CD4-positive, alpha-beta T cell treated with Interleukin-17A for 1 hour (primary cell): ENCODE results near the gene PHF3.
"Not testable (repeated sequence)": the region's sequence is repeated elsewhere in the genome, so short reads cannot be mapped to it uniquely, and the experiment has no call there.

Experiments used
- DNase-seq: peaks from one replicate; pipeline ENCODE4 v3.0.0-alpha.2; 2020

PHF3 gene

DNA sequence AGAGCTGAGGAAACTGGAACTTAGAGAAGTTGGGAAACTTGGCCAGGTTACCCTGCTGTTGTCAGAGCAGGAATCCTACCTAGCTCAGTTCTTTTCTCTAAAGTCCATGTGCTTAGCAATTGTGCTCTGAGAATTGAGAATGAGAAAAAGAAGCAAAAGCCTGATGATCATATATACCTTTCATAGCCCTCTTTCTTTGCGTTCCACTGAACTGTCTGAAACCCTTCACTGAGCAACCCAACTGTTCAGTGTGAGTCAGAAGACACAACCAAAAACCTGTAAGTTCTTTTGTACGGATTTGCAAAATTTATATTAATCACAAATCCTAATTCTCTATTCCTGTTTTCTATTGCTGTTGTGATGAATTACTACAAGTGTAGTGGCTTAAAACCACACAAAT, 80.6 kb downstream of the PHF3 start:
- no peak for DNase-seq

DNA sequence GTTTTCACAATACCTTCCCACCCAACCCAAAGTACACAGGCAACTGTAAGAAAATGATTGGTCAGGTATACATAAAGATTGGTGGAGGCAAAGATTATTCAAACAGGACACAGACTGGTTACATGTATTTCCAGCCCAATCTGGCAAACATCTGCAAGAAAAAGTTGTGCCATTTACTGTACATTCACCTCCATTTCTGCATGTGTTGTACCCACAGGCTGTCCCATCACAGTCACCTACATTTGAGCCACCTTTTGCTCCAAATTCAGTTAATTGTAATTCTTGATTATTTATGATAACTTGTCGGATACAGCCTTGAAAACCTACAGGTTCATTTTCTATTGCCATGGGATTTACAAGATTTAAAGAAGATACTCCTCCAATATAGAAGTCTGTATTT, 85.6 kb downstream of the PHF3 start:
- no peak for DNase-seq

DNA sequence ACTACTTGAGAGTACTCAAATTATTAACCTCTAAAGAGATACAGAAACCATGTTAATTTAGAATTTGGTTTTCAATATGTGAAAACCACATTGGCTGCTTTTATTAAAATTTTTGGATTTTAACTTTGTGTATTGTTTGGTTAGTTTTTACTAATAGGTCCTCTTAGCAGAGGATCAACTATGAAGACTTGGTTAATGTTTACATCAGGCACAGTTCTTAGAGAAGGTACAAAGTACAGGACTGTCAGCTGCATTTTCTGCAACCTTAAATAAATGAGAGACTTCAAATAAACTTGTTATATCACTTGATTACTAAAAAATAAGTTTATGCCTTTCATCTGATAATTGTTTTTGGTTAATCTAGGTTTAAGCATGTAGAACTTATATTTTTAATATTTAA, 89.1 kb downstream of the PHF3 start:
- DNase-seq, result no peak

DNA sequence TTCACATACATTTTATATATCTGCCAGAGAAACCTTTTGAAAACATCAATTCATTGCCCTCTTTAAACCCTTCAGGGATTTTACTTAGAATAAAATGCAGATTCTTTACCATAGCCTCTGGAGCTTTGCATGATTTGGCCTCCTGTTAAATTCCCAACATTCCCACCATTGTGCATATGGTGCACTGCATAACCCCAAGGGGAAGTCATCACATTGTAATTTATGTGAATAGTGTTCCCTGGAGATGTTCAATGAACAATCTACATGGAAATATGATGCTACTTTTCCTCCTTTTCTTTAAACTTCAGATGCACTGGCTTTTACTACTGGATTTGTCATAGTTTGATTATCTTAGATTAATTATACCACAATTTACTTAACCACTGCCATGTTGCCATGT, 94.7 kb downstream of the PHF3 start:
- DNase-seq, result no peak

DNA sequence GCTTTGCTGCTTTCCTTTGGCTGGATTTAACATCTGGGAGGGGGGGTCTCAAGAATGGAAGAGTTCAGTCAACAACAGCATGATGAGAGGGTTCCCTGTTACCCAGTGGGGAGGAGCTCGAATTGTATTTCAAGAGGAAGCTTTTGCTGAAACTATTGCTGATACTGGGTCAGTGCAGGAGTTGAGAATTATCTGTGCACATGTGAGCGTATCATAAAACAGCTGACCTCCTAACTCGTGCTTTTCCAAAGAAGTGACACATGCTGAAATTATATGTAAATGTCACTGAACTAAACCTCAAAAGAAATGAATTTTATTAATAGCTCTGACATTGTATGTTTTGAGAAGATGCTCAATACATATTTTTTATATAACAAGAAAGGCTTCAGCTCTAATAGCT, 96.3 kb downstream of the PHF3 start:
- no peak for DNase-seq

DNA sequence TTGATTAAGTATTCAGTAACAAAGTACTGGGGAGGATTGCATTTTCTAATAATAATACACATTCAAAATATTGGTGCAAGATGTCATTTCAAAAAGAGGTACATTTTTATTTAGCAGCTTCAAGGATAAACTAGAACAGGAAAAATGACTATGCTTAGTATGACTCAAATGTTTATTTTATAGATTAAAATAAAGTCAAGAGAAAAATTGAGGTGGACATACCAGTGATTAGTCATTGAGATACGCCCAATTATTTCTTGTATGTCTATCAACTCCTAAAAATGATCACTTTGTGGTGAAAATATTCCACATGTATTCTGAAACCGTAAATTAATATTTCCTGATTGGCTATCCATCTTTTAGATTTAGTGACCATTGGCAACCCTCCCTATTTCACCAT, 96.7 kb downstream of the PHF3 start:
- DNase-seq, result no peak

DNA sequence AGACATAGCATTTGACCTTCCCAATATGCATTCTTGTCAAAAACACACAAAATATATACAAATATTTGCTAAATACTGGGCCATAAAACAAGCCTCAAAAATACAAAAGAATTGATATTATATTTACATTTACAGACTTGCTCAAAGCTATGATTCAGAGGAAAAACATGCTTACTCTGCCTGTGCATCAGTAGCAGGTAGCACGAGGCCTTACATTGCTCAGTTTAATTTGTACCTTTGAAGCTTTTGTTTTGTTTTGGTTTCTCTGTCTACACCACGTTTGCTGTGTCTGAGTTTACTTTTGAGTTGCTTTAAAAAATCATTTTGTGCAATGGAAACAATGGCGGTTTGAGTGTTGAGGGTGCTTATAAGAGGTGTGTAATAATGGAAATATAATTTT, 99.3 kb downstream of the PHF3 start:
- no peak for DNase-seq

DNA sequence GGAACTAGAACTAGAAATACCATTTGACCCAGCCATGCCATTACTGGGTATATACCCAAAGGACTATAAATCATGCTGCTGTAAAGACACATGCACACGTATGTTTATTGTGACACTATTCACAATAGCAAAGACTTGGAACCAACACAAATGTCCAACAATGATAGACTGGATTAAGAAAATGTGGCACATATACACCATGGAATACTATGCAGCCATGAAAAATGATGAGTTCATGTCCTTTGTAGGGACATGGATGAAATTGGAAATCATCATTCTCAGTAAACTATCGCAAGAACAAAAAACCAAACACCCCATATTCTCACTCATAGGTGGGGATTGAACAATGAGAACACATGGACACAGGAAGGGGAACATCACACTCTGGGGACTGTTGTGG, 102.6 kb downstream of the PHF3 start:
- DNase-seq, result not testable (repeated sequence)

DNA sequence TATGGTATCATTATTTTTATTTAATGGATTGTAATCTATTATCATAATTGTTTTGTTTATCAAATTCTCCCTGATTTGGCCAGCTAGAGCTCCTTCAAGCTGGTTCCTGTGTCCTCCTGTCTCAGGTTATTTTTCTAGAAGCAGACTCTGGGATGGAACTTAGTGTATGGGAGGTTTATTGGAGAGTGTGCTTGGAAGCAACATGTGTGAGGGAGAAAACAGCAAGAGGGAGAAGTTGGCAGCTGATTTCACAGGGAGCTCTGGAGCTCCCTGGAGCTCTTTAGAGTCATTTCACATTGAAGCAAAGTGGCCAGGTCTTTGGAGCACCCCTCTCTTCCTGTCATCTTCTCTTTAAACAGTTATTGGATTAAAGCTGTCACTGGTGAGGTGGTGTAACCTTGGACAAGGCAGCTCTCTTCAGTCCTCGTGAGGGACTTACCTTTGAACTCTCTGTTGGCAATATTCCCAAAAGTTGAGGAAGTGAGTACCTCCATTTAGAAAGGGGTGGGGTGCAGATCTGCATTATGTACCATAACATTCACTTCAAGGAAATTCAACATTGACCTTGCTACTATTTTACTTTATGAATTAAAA, 103.6 kb downstream of the PHF3 start:
- no peak for DNase-seq

DNA sequence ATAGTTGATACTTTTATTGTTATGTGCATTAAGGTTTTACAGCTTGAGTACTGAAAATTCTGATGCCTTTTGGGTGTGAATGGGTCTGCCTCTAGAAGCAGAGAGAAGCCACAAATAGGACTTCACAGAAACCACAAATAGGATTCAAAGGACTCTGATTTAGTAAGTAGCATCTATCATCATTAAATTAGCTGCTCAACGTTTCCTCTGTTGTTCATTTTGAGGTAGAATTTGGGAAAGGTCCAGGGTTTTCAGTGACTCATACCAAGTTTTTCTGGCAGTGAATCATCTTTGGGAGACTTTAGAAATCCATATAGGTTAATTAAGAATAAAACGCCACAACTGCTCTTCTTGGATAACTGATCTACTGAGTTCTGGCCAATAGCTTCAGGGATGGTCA, 105.1 kb downstream of the PHF3 start:
- DNase-seq, result no peak

DNA sequence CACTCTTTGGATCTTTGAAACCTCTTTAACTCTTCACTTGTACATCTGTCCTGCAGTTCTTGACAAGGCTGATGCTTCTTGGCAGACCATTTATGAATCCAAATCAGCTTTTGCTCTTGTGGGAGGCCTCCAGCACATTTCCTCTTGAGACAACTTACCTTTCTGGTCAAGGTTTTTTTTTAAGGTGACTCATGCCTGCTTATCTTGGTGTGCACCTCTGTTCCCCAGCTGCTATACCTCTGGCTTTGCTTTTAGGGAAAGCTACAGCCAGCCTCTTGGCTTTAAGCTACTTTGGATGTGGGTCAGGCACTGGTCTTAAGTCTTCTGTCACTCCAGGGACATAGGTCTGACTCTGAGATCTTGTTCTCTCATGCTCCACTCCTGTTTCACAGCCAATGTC, 106.5 kb downstream of the PHF3 start:
- no peak for DNase-seq

DNA sequence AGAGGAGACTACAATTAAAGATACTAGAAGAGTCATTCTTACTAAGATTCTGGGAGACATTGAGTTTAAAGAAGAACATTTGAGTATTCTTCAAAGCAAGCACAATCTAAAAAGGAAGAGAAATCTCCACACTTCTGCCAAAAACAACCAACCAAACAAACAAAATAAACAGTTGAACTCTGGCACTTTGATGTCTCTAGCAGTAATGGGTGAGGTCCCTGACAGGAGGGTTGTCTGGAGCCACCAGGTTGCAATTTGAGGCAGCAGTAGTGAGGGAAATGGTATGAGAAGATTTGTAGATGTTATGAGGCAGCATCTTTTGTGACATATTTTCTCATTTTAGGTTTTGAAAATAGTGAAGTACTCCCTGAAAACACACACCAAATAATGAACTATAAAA, 108.1 kb downstream of the PHF3 start:
- DNase-seq, result no peak

DNA sequence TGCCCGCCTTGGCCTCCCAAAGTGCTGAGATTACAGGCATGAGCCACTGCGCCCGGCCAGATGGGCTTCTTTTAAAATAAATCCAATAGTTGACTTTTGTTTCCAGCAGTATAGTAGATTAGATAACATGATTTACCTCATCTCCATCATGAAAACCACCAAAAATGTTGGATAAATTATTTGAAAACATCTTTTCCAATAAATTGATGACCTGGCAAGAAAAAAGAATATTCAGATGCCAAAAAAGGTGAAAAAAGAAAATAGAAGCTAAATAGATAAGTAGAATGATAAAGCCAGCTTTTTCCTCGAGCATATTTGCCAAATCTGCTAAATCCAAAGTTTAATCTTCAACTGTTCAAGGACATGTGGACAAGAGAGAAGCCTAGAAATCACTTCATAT, 109.2 kb downstream of the PHF3 start:
- DNase-seq, result no peak

DNA sequence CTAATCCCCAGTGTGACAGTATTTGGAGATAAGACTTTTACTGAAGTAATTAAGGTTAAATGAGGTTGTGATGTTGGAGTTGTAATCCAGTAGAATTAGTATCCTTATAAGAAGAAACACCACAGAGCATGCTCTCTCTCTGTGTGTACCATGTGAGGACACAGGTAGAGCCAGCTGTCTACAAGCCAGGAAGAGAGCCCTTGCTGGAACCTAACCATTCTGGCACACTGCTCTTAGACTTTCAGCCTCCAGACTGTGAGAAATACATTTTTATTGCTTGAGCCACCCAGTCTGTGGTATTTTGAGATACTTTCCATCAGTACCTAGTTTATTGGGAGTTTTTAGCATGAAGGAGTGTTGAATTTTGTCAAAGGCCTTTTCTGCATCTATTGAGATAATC, 110.2 kb downstream of the PHF3 start:
- no peak for DNase-seq

DNA sequence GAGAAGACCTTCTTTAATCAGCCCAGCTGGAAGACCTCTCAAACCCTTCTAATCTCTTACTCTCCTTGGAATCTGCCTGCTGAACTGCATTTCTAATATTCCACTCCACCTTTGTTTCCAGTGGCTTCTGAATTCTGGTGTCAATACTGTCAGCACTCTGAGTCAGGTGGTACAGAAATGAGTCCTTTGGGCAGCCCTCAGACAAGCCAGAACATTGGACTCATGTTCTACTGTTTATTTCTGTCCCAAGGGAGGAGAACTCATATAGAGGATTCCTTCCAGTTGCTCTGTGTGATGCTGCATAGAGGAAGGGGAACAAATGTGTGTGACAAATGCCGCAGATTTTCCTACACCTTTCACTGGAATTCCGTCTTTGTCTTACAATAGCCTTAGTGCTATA, 114.8 kb downstream of the PHF3 start:
- no peak for DNase-seq

DNA sequence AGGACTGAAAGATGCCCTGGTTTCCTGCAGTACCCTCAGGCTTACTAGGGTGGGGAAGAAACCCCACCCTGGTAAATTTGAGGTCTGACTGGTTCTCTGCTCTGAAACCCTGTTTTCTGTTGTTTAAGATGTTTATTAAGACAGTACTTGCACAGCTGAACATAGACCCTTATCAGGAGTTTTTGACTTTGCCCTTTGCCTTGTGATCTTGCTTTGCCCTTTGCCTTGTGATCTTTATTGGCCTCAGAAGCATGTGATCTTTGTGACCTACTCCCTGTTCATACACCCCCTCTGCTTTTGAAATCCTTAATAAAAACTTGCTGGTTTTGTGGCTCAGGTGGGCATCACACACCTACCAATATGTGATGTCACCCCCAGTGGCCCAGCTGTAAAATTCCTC, 121.7 kb downstream of the PHF3 start:
- DNase-seq, result not testable (repeated sequence)

DNA sequence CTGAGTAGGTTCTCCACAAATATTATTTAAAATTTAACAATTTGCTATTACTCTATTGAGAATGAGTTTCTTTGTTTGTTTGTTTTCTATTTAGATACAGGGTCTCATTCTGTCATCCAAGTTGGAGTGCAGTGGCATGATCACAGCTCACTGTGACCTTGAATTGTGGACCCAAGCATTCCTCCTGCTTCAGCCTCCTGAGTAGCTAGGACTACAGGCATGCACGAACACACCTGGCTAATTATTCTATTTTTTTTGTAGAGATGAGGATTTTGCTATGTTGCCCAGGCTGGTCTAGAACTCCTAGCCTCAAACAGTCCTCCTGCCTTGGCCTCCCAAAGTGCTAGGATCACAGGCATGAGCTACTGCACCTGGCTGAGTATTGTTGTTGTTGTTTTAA, 122.2 kb downstream of the PHF3 start:
- no peak for DNase-seq

DNA sequence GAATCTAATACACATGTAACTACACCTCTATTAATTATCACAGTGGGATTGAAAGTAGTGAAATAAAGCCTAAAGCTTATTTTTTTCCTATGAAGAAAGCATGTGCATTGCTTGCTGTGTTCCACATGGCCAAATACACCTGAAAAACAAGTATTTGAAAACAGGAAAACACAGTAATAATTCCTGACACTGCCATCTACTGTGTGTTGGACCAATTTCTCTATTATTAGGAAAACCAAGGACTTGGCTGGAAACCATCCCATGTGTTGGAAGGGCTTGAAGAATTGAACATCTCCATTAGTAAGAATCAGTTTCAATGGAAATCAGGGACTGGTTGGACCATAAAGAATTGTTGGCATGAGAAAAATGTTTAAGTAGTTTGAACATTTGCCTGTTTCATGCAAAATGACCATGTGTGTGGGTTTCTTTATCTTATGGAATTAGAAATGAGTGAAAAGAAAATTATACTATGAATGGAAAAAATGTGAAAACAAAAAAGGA, 124.1 kb downstream of the PHF3 start:
- DNase-seq, result no peak

DNA sequence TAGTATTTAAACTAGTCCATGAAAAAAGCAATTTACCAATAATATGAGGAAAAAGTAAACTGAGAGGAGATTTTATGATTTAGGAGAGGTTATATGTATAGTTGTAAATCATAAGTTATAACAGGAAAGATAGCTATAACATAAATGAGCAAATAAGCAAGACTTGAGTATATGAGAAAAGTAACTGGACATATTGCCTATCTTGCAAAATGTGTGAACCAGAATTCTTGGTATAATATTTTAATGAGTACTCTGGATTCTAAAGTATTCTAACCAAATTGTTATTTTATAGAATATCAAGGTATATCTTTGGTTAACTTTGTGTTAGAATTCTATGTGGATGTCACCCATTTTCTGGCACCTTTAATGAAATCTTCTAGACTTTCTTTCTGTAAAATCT, 124.6 kb downstream of the PHF3 start:
- DNase-seq, result no peak

DNA sequence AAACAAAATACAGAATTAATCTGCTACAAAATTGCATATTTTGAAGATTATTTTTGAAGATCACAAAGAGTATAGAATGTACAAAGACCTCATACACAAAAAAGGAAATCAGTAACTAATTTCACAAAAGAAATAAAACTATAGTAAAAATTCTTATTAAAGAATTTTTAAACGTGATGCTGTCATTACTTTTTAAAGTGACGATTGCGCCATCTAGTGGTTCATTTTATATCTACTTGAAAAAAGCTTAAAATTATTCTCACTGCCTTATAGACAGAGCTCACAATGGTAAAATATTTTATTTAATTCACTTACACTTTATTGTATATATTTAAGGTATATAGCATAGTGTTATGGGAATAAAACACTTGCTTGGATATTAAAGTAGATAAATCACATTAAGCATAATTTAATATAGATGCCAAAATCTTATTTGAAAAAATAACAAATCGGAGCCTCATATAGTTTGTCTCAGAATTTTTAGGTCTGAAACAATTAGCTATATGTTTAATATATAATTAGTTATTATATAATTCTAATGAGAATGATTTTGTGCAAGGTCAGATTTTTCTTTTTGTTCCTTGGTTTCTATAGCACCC, 128.8 kb downstream of the PHF3 start:
- peak; percentile 66 for DNase-seq
